MM.1S (cell line): ENCODE measurements around the gene ZNF609.

Experiments
- DNase-seq: peaks from one replicate; pipeline ENCODE4 v3.0.0-alpha.2; 2015
- H2AFZ ChIP-seq: fragments of 300-600 bp; sonication (generic); 2 replicates; pipeline ENCODE4 v1.6.0; 2016; ENCODE audit warnings: antibody characterized with exemption, low read length
- H3F3A ChIP-seq: fragments of 300-600 bp; sonication (generic); 2 replicates; pipeline ENCODE4 v1.6.1; 2016; ENCODE audit warnings: mild to moderate bottlenecking, antibody characterized with exemption, low read length, moderate library complexity, mixed read lengths; ENCODE audit not compliant: insufficient read depth
- H3K27ac ChIP-seq: fragments of 300-600 bp; sonication (generic); 2 replicates; pipeline ENCODE4 v1.5.1; 2016; ENCODE audit warnings: mild to moderate bottlenecking, low read length
- H3K27me3 ChIP-seq: fragments of 300-600 bp; sonication (generic); replicated peaks from 2 replicates; pipeline ENCODE4 v1.6.0; 2016; ENCODE audit warnings: low read length; ENCODE audit not compliant: insufficient read depth
- H3K36me3 ChIP-seq: fragments of 300-600 bp; sonication (generic); replicated peaks from 2 replicates; pipeline ENCODE4 v1.6.1; 2016; ENCODE audit warnings: mild to moderate bottlenecking, low read length, mixed read lengths; ENCODE audit not compliant: insufficient read depth
- H3K4me1 ChIP-seq: fragments of 300-600 bp; sonication (generic); 2 replicates; pipeline ENCODE4 v1.6.1; 2016; ENCODE audit warnings: low read length, mixed read lengths
- H3K4me2 ChIP-seq: fragments of 300-600 bp; sonication (generic); 2 replicates; pipeline ENCODE4 v1.6.0; 2016; ENCODE audit warnings: low read depth, low read length
- H3K4me3 ChIP-seq: fragments of 300-600 bp; sonication (generic); 2 replicates; pipeline ENCODE4 v1.5.1; 2016; ENCODE audit warnings: low read length, mixed read lengths
- H3K79me2 ChIP-seq: fragments of 300-600 bp; sonication (generic); 2 replicates; pipeline ENCODE4 v1.6.1; 2016; ENCODE audit warnings: mixed run types, low read length, mixed read lengths
- H3K9ac ChIP-seq: fragments of 300-600 bp; sonication (generic); 2 replicates; pipeline ENCODE4 v1.6.1; 2016; ENCODE audit warnings: low read length, mixed read lengths
- H3K9me2 ChIP-seq: fragments of 300-600 bp; sonication (generic); replicated peaks from 2 replicates; pipeline ENCODE4 v1.6.1; 2016; ENCODE audit warnings: mild to moderate bottlenecking, low read length, mixed read lengths; ENCODE audit not compliant: insufficient read depth
- H3K9me3 ChIP-seq: fragments of 300-600 bp; sonication (generic); replicated peaks from 2 replicates; pipeline ENCODE4 v1.6.1; 2016; ENCODE audit warnings: mild to moderate bottlenecking, low read length, mixed read lengths; ENCODE audit not compliant: insufficient read depth
- H4K20me1 ChIP-seq: fragments of 300-600 bp; sonication (generic); 2 replicates; pipeline ENCODE4 v1.6.1; 2016; ENCODE audit warnings: mild to moderate bottlenecking, low read length, moderate library complexity, mixed read lengths; ENCODE audit not compliant: insufficient read depth
- EZH2 ChIP-seq: fragments of 300-600 bp; sonication (generic); optimal IDR thresholded peaks from 2 replicates; pipeline ENCODE3; 2017; ENCODE audit warnings: low read depth, mild to moderate bottlenecking, antibody characterized with exemption, low read length, mixed read lengths
- EZH2phosphoT487 ChIP-seq: fragments of 300-600 bp; sonication (generic); IDR thresholded peaks from 2 replicates; pipeline ENCODE4 v1.6.1; 2018; ENCODE audit warnings: antibody characterized with exemption, low read length
- TF ChIP-seq, protein P1 (sequence below): fragments of 300-600 bp; sonication (generic); IDR thresholded peaks from 2 replicates; pipeline ENCODE4 v1.5.1; 2016; ENCODE audit warnings: antibody characterized with exemption, low read length, mixed read lengths

The ZNF609 gene

DNA sequence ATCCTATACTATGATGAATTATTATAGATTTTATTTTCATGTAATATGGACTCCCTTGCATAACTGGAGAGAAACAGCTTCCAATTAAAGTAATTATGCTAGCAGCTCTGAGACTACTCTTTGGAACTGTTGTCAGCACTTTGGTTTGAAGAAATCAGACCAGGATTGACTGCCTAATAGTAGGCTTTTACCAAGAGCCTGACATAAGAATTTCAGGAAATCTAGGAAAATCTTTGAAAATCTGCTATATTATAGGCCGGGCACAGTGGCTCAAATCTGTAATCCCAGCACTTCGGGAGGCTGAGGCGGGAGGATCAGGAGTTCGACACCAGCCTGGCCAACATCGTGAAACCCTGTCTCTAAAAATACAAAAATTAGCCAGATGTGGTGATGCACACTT, 62.9 kb downstream of the ZNF609 start:
- H3K36me3 ChIP-seq = no peaks in the 10 kb centered on the region
- H3K4me1 ChIP-seq = no peaks in the 10 kb centered on the region
- H3K27ac ChIP-seq = no peak overlapping the region
- no peak overlapping the region for H2AFZ ChIP-seq
- no peak overlapping the region for H3K9ac ChIP-seq
- no peaks in the 10 kb centered on the region for H4K20me1 ChIP-seq
- no peaks in the 10 kb centered on the region for H3K9me2 ChIP-seq
- H3F3A ChIP-seq = no peaks in the 10 kb centered on the region
- peaks cover 34% of the 10 kb centered on the region for H3K79me2 ChIP-seq
- TF ChIP-seq, protein P1, sequence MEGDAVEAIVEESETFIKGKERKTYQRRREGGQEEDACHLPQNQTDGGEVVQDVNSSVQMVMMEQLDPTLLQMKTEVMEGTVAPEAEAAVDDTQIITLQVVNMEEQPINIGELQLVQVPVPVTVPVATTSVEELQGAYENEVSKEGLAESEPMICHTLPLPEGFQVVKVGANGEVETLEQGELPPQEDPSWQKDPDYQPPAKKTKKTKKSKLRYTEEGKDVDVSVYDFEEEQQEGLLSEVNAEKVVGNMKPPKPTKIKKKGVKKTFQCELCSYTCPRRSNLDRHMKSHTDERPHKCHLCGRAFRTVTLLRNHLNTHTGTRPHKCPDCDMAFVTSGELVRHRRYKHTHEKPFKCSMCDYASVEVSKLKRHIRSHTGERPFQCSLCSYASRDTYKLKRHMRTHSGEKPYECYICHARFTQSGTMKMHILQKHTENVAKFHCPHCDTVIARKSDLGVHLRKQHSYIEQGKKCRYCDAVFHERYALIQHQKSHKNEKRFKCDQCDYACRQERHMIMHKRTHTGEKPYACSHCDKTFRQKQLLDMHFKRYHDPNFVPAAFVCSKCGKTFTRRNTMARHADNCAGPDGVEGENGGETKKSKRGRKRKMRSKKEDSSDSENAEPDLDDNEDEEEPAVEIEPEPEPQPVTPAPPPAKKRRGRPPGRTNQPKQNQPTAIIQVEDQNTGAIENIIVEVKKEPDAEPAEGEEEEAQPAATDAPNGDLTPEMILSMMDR = no peak
- TF ChIP-seq EZH2phosphoT487 = no peak
- no peak for TF ChIP-seq EZH2
- no peaks in the 10 kb centered on the region for H3K9me3 ChIP-seq
- H3K4me3 ChIP-seq = no peak overlapping the region
- H3K4me2 ChIP-seq = no peak overlapping the region
- no peaks in the 10 kb centered on the region for H3K27me3 ChIP-seq
- no peak for DNase-seq

DNA sequence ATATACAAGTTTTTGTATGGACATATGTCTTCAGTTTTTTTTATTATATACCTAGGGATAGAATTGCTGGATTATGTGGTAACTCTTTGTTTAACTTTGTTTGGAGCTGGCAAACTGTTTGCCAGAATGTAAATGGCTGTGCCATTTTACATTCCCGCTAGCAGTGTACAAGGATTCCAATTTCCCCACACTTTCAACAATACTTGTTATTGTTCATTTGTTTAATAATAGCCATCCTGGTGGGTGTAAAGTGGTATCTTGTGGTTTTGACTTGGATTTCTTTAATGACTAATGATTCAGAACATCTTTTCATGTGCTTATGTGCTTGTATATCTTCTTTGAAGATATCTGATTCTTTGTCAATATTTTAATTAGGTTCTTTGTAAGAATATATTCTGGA, 64.4 kb downstream of the ZNF609 start:
- DNase-seq = no peak
- Histone ChIP-seq H3K4me1 (no peaks in the 10 kb centered on the region), H3F3A (no peaks in the 10 kb centered on the region), H3K27me3 (no peaks in the 10 kb centered on the region), H3K79me2 (peaks cover 46% of the 10 kb centered on the region), H3K36me3 (no peaks in the 10 kb centered on the region), H4K20me1 (no peaks in the 10 kb centered on the region), H3K9me3 (no peaks in the 10 kb centered on the region), H3K27ac (no peak overlapping the region), H3K4me3 (no peak overlapping the region), H2AFZ (no peak overlapping the region), H3K9ac (no peak overlapping the region), H3K4me2 (no peak overlapping the region), H3K9me2 (no peaks in the 10 kb centered on the region)
- TF ChIP-seq, protein P1 = no peak
- TF ChIP-seq EZH2phosphoT487 (no peak), EZH2 (no peak)

DNA sequence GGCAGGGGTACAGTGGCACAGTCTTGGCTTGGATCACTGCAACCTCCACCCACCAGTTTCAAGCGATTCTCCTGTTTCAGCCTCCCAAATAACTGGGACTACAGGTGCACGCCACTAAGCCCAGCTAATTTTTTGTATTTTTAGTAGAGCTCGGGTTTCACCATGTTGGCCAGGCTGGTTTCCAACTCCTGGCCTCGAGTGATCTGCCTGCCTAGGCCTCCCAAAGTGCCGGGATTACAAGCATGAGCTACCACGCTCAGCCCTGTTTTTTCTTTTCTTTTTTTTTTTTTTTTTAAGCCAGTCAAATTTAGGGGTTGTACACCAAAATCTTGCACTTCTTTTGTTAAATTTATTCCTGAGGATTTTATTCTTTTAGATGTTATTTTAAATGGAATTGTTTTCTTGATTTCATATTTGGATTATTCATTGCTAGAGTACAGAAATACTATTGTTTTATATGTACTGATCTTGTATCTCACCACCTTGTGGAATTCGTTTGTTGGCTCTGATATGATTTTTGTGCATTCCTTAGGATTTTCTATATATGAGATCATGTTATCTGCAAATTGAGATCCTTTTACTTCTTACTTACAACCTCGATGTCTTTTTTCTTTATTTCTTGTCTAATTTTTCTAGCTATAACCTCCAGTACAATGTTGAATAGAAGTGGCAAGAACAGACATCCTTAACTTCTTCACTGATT, 65.6 kb downstream of the ZNF609 start:
- no peaks in the 10 kb centered on the region for H3K36me3 ChIP-seq
- no peak overlapping the region for H3K27ac ChIP-seq
- H3K9ac ChIP-seq = no peak overlapping the region
- H4K20me1 ChIP-seq = no peaks in the 10 kb centered on the region
- TF ChIP-seq EZH2phosphoT487 = no peak
- TF ChIP-seq, protein P1 = no peak
- no peak for TF ChIP-seq EZH2
- peaks cover 46% of the 10 kb centered on the region for H3K79me2 ChIP-seq
- no peak overlapping the region for H3K4me3 ChIP-seq
- H3K9me2 ChIP-seq = no peaks in the 10 kb centered on the region
- no peaks in the 10 kb centered on the region for H3F3A ChIP-seq
- H3K27me3 ChIP-seq = no peaks in the 10 kb centered on the region
- H3K4me1 ChIP-seq = no peaks in the 10 kb centered on the region
- H3K9me3 ChIP-seq = no peaks in the 10 kb centered on the region
- no peak overlapping the region for H2AFZ ChIP-seq
- no peak overlapping the region for H3K4me2 ChIP-seq
- no peak for DNase-seq
